ENCODE results near the gene CLSTN2.

Gene CLSTN2

GRCh38 chr3:140391061-140391460 lies 456.1 kb downstream of the CLSTN2 start:
- Histone ChIP-seq H3K36me3 (no peaks in the 10 kb centered on the region), H3K4me3 (no peak overlapping the region), H3K27ac (no peak overlapping the region), H4K20me1 (no peaks in the 10 kb centered on the region), H3K9ac (no peak overlapping the region), H3K4me2 (no peak overlapping the region), H3K27me3 (no peaks in the 10 kb centered on the region), H3K9me3 (replicated peaks in 1 of 11) (no peaks in the 10 kb centered on the region), H3K4me1 (no peaks in the 10 kb centered on the region)
- no peak for TF ChIP-seq Cebpa-rat (IDR thresholded peaks at IDR 0.05)

- peaks cover 0 to 2% (median 0%) of the 10 kb centered on the region in 10 experiments; a peak in 5 of 20 replicates for H3K4me1 ChIP-seq
- H3K4me3 ChIP-seq, result no peak overlapping the region
- H3K36me3 ChIP-seq, result no peaks in the 10 kb centered on the region
- no peak for TF ChIP-seq Cebpa-rat (IDR thresholded peaks at IDR 0.05)
- H4K20me1 ChIP-seq, result no peaks in the 10 kb centered on the region
- no peak overlapping the region for H3K27ac ChIP-seq
- H3K4me2 ChIP-seq, result no peak overlapping the region
- no peak overlapping the region for H3K9ac ChIP-seq
- no peaks in the 10 kb centered on the region for H3K27me3 ChIP-seq
- H3K9me3 ChIP-seq (replicated peaks in 1 of 11), result no peaks in the 10 kb centered on the region
These were observed 459.6 kb downstream of the CLSTN2 start for GRCh38 chr3:140394488-140395133.

GRCh38 chr3:140395134-140396075 lies 460.4 kb downstream of the CLSTN2 start:
- Histone ChIP-seq H3K27me3 (no peaks in the 10 kb centered on the region), H3K27ac (no peak overlapping the region), H3K9ac (no peak overlapping the region), H3K36me3 (no peaks in the 10 kb centered on the region), H3K9me3 (replicated peaks in 1 of 11) (no peaks in the 10 kb centered on the region), H3K4me3 (no peak overlapping the region), H4K20me1 (no peaks in the 10 kb centered on the region), H3K4me1 (peaks cover 0 to 10% (median 0%) of the 10 kb centered on the region in 10 experiments; a peak in 6 of 20 replicates), H3K4me2 (no peak overlapping the region)
- TF ChIP-seq Cebpa-rat (IDR thresholded peaks at IDR 0.05), result no peak

GRCh38 chr3:140396110-140396509 lies 461.1 kb downstream of the CLSTN2 start:
- no peak for TF ChIP-seq Cebpa-rat (IDR thresholded peaks at IDR 0.05)
- Histone ChIP-seq H3K27me3 (no peaks in the 10 kb centered on the region), H3K4me1 (peaks cover 0 to 13% (median 0%) of the 10 kb centered on the region in 10 experiments; a peak in 6 of 20 replicates), H3K36me3 (no peaks in the 10 kb centered on the region), H3K9ac (no peak overlapping the region), H3K4me2 (no peak overlapping the region), H3K9me3 (replicated peaks in 1 of 11) (no peaks in the 10 kb centered on the region), H4K20me1 (no peaks in the 10 kb centered on the region), H3K4me3 (no peak overlapping the region), H3K27ac (no peak overlapping the region)

- Histone ChIP-seq H3K4me3 (no peak overlapping the region), H3K27ac (no peak overlapping the region), H3K9ac (no peak overlapping the region), H3K9me3 (replicated peaks in 1 of 11) (no peaks in the 10 kb centered on the region), H3K27me3 (no peaks in the 10 kb centered on the region), H3K4me1 (peaks cover 0 to 19% (median 0%) of the 10 kb centered on the region in 10 experiments; a peak in 6 of 20 replicates), H3K4me2 (no peak overlapping the region), H3K36me3 (no peaks in the 10 kb centered on the region), H4K20me1 (no peaks in the 10 kb centered on the region)
- TF ChIP-seq Cebpa-rat (IDR thresholded peaks at IDR 0.05), result no peak
These were observed 462.9 kb downstream of the CLSTN2 start for GRCh38 chr3:140397847-140398246.

GRCh38 chr3:140398387-140398786 lies 463.4 kb downstream of the CLSTN2 start:
- peaks cover 0 to 25% (median 0%) of the 10 kb centered on the region in 10 experiments; a peak in 7 of 20 replicates for H3K4me1 ChIP-seq
- no peaks in the 10 kb centered on the region for H4K20me1 ChIP-seq
- H3K27ac ChIP-seq, result no peak overlapping the region
- H3K36me3 ChIP-seq, result no peaks in the 10 kb centered on the region
- H3K27me3 ChIP-seq, result no peaks in the 10 kb centered on the region
- H3K4me3 ChIP-seq, result no peak overlapping the region
- no peak overlapping the region for H3K4me2 ChIP-seq
- H3K9ac ChIP-seq, result no peak overlapping the region
- TF ChIP-seq Cebpa-rat (IDR thresholded peaks at IDR 0.05), result no peak
- no peaks in the 10 kb centered on the region for H3K9me3 ChIP-seq (replicated peaks in 1 of 11)

- H3K27ac ChIP-seq, result no peak overlapping the region
- TF ChIP-seq Cebpa-rat (IDR thresholded peaks at IDR 0.05), result no peak
These were observed 464.9 kb downstream of the CLSTN2 start for GRCh38 chr3:140399871-140400270.

GRCh38 chr3:140403079-140403478 lies 468.1 kb downstream of the CLSTN2 start:
- Histone ChIP-seq H3K4me1 (peaks cover 0 to 33% (median 0%) of the 10 kb centered on the region in 10 experiments; a peak in 7 of 20 replicates), H3K27me3 (no peaks in the 10 kb centered on the region), H3K9me3 (replicated peaks in 1 of 11) (no peaks in the 10 kb centered on the region), H3K36me3 (no peaks in the 10 kb centered on the region), H4K20me1 (no peaks in the 10 kb centered on the region), H3K4me2 (peak overlapping the region in 3 of 11 experiments; percentile 28 to 69 (median 61); a peak in 6 of 22 replicates), H3K27ac (no peak overlapping the region), H3K4me3 (no peak overlapping the region), H3K9ac (no peak overlapping the region)
- no peak for TF ChIP-seq Cebpa-rat (IDR thresholded peaks at IDR 0.05)

More at GRCh38 chr3:140399871-140400270, 464.9 kb downstream of the CLSTN2 start:
- H4K20me1 ChIP-seq, result no peaks in the 10 kb centered on the region
- H3K4me3 ChIP-seq, result no peak overlapping the region
- H3K27me3 ChIP-seq, result no peaks in the 10 kb centered on the region
- no peak overlapping the region for H3K9ac ChIP-seq
- H3K4me2 ChIP-seq, result peak overlapping the region in 3 of 11 experiments; percentile 4 to 61 (median 45); a peak in 5 of 22 replicates
- no peaks in the 10 kb centered on the region for H3K9me3 ChIP-seq (replicated peaks in 1 of 11)
- no peaks in the 10 kb centered on the region for H3K36me3 ChIP-seq
- H3K4me1 ChIP-seq, result peaks cover 0 to 33% (median 0%) of the 10 kb centered on the region in 10 experiments; a peak in 7 of 20 replicates

GRCh38 chr3:140403608-140404007 lies 468.6 kb downstream of the CLSTN2 start:
- TF ChIP-seq Cebpa-rat (IDR thresholded peaks at IDR 0.05), result no peak
- H3K36me3 ChIP-seq, result no peaks in the 10 kb centered on the region
- no peaks in the 10 kb centered on the region for H3K27me3 ChIP-seq
- H4K20me1 ChIP-seq, result no peaks in the 10 kb centered on the region
- H3K4me1 ChIP-seq, result peaks cover 0 to 33% (median 0%) of the 10 kb centered on the region in 10 experiments; a peak in 7 of 20 replicates
- no peak overlapping the region for H3K4me3 ChIP-seq
- no peak overlapping the region for H3K9ac ChIP-seq
- peak overlapping the region in 3 of 11 experiments; percentile 28 to 69 (median 61); a peak in 6 of 22 replicates for H3K4me2 ChIP-seq
- no peak overlapping the region for H3K27ac ChIP-seq
- peaks cover 0 to under 1% (median 0%) of the 10 kb centered on the region in 11 experiments; a peak in 2 of 22 replicates for H3K9me3 ChIP-seq (replicated peaks in 1 of 11)
